ENCODE measurements around the gene ROBO1.

- TF ChIP-seq CTCF (conservative IDR thresholded peaks at IDR 0.05; ENCODE audit: low read depth, low read length) (no peak), EZH2 (IDR thresholded peaks at IDR 0.05; ENCODE audit: borderline replicate concordance, low read depth, low read length, poor library complexity, severe bottlenecking) (no peak)
Observed at GRCh38 chr3:79125313-79125984, 642.3 kb downstream of the ROBO1 start.

Data from A673 (cell line).